ENCODE data around the gene LIPN.

LIPN gene

GRCh38 chr10:88787463-88787862 lies 27.6 kb downstream of the LIPN start:
- Histone ChIP-seq H3K79me2 (no peaks in the 10 kb centered on the region), H3K4me3 (ENCODE audit: low read depth, low read length) (no peak overlapping the region), H3K4me2 (ENCODE audit: low read length) (no peak overlapping the region), H3K36me3 (ENCODE audit: control insufficient read depth, insufficient read depth, low read length) (no peaks in the 10 kb centered on the region), H3K9me3 (ENCODE audit: control insufficient read depth, low read length) (no peaks in the 10 kb centered on the region), H3K9ac (no peak overlapping the region), H3K27ac (no peak overlapping the region), H2AFZ (no peak overlapping the region), H3K4me1 (no peaks in the 10 kb centered on the region), H3K27me3 (ENCODE audit: control insufficient read depth, insufficient read depth, low read length) (no peaks in the 10 kb centered on the region)
- TF ChIP-seq CTCF (IDR thresholded peaks at IDR 0.05) = no peak

DNA sequence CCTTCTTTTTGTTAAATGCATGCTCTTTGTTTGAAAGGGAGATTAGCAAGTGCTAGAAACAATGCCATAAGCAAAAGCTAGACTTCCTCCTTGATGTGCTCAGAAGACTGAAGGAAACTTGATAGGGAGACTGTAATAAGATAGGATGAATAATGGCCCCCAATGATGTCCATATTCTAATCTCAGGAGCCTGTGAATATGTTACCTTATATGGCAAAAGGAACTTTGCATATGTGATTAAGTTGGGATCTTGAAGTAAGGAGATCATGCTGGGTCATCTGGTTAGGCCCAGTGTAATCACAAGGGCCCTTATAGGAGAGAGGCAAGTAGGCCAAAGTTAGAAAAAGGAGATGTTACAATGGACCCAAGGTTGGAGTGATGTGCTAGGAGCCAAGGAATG lies 29.1 kb downstream of the LIPN start:
- Histone ChIP-seq H3K36me3 (ENCODE audit: control insufficient read depth, insufficient read depth, low read length) (no peaks in the 10 kb centered on the region), H3K4me3 (ENCODE audit: low read depth, low read length) (no peak overlapping the region), H3K9ac (no peak overlapping the region), H3K27ac (no peak overlapping the region), H3K79me2 (no peaks in the 10 kb centered on the region), H3K9me3 (ENCODE audit: control insufficient read depth, low read length) (no peaks in the 10 kb centered on the region), H3K4me1 (no peaks in the 10 kb centered on the region), H2AFZ (no peak overlapping the region), H3K27me3 (ENCODE audit: control insufficient read depth, insufficient read depth, low read length) (no peaks in the 10 kb centered on the region), H3K4me2 (ENCODE audit: low read length) (no peak overlapping the region)
- no peak for TF ChIP-seq CTCF (IDR thresholded peaks at IDR 0.05)

GRCh38 chr10:88791924-88792323 lies 32.1 kb downstream of the LIPN start:
- Histone ChIP-seq H3K9ac (no peak overlapping the region), H3K36me3 (ENCODE audit: control insufficient read depth, insufficient read depth, low read length) (no peaks in the 10 kb centered on the region), H3K4me1 (no peaks in the 10 kb centered on the region)

DNA sequence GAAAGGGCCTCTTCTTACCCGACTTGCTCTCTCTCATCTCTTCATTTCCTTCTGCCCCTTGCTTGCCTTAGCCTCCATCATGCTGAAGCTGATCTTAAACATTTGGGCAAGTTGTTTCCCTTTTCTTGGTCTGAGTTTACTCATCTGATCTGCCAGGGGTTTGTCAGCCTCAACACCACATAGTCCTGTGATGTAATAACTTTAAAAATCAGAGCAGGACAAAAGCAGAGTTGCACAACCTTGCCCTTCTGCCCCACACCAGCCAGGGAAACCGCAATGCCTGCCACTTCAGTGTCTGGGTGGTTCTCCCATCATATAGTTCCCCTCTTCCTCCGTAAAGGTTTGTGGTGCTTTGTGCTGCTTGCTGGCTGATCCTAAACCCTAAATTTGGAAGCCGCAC lies 32.8 kb downstream of the LIPN start:
- Histone ChIP-seq H3K4me3 (ENCODE audit: low read depth, low read length) (no peak overlapping the region), H3K36me3 (ENCODE audit: control insufficient read depth, insufficient read depth, low read length) (no peaks in the 10 kb centered on the region), H3K79me2 (no peaks in the 10 kb centered on the region), H3K9ac (no peak overlapping the region), H3K4me2 (ENCODE audit: low read length) (no peak overlapping the region), H3K9me3 (ENCODE audit: control insufficient read depth, low read length) (no peaks in the 10 kb centered on the region), H3K27me3 (ENCODE audit: control insufficient read depth, insufficient read depth, low read length) (no peaks in the 10 kb centered on the region), H3K27ac (no peak overlapping the region), H2AFZ (no peak overlapping the region), H3K4me1 (no peaks in the 10 kb centered on the region)
- TF ChIP-seq CTCF (IDR thresholded peaks at IDR 0.05) = no peak

More at GRCh38 chr10:88791924-88792323, 32.1 kb downstream of the LIPN start:
- H3K4me2 ChIP-seq (ENCODE audit: low read length) = no peak overlapping the region
- H3K4me3 ChIP-seq (ENCODE audit: low read depth, low read length) = no peak overlapping the region
- TF ChIP-seq CTCF (IDR thresholded peaks at IDR 0.05) = peak; percentile 23
- H3K27ac ChIP-seq = no peak overlapping the region
- no peak overlapping the region for H2AFZ ChIP-seq
- H3K9me3 ChIP-seq (ENCODE audit: control insufficient read depth, low read length) = no peaks in the 10 kb centered on the region
- no peaks in the 10 kb centered on the region for H3K79me2 ChIP-seq
- H3K27me3 ChIP-seq (ENCODE audit: control insufficient read depth, insufficient read depth, low read length) = no peaks in the 10 kb centered on the region

DNA sequence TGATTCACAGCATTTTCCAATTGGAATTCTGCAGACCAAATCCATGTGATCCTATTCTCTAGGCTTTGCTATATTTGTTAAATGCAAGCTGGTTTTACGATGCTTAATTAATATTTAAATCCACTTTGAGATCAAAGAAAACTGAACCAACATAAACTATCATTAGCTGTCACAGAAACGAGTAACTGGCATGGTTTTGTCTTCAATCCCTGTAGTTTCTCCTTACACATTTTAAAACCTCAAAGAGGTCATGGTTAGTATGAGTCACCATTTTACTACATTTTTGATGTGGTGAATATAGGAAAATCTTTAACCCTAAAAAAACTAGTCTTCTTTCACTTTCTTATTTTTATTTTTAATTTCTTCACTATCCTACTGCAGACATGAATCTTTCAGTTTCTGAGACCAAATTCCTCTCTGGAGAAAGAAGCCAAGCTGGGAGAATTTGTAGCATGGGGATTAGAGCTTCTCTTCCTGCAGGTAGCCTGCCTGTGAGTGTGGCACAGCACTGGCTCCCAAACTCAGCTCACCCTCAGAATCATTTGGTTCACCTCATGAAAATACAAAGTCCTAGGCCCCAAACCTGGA lies 34.0 kb downstream of the LIPN start:
- Histone ChIP-seq H3K4me1 (no peaks in the 10 kb centered on the region), H3K27ac (no peak overlapping the region), H3K27me3 (ENCODE audit: control insufficient read depth, insufficient read depth, low read length) (no peaks in the 10 kb centered on the region), H3K9ac (no peak overlapping the region), H3K79me2 (no peaks in the 10 kb centered on the region), H3K4me2 (ENCODE audit: low read length) (no peak overlapping the region), H3K36me3 (ENCODE audit: control insufficient read depth, insufficient read depth, low read length) (no peaks in the 10 kb centered on the region), H2AFZ (no peak overlapping the region), H3K9me3 (ENCODE audit: control insufficient read depth, low read length) (no peaks in the 10 kb centered on the region), H3K4me3 (ENCODE audit: low read depth, low read length) (no peak overlapping the region)
- no peak for TF ChIP-seq CTCF (IDR thresholded peaks at IDR 0.05)
